IPS-18a (cell line): Measurements from ENCODE around the gene CDC34.

ENCODE experiments used
- H3K27ac ChIP-seq: one replicate; pipeline ENCODE4 v1.5.1; 2013; ENCODE audit warnings: low read length
- H3K27me3 ChIP-seq: one replicate; pipeline ENCODE4 v1.6.1; 2013; ENCODE audit warnings: mild to moderate bottlenecking, low read length; ENCODE audit not compliant: control insufficient read depth, insufficient read depth
- H3K36me3 ChIP-seq: one replicate; pipeline ENCODE4 v1.6.1; 2013; ENCODE audit warnings: low read depth, low read length; ENCODE audit not compliant: control insufficient read depth
- H3K4me1 ChIP-seq: one replicate; pipeline ENCODE4 v1.6.1; 2013; ENCODE audit warnings: low read depth, low read length; ENCODE audit not compliant: control insufficient read depth
- H3K4me3 ChIP-seq: one replicate; pipeline ENCODE4 v1.5.1; 2013; ENCODE audit warnings: low read length
- H3K9ac ChIP-seq: one replicate; pipeline ENCODE4 v1.6.1; 2013; ENCODE audit warnings: mild to moderate bottlenecking, low read length, moderate library complexity
- H3K9me3 ChIP-seq: one replicate; pipeline ENCODE4 v1.6.1; 2013; ENCODE audit warnings: low read depth, low read length; ENCODE audit not compliant: control insufficient read depth

The CDC34 gene

GRCh38 chr19:498977-499623 is 32.5 kb upstream of the CDC34 start:
- no peak overlapping the region for H3K9ac ChIP-seq

GRCh38 chr19:501646-502045 is 29.9 kb upstream of the CDC34 start:
- Histone ChIP-seq H3K36me3 (no peaks in the 10 kb centered on the region), H3K9ac (no peak overlapping the region), H3K4me1 (no peaks in the 10 kb centered on the region), H3K27me3 (peaks cover 35% of the 10 kb centered on the region), H3K4me3 (no peak overlapping the region), H3K9me3 (no peaks in the 10 kb centered on the region), H3K27ac (no peak overlapping the region)

More at GRCh38 chr19:498977-499623, 32.5 kb upstream of the CDC34 start:
- peaks cover 41% of the 10 kb centered on the region for H3K27me3 ChIP-seq
- H3K4me1 ChIP-seq, result no peaks in the 10 kb centered on the region
- H3K36me3 ChIP-seq, result no peaks in the 10 kb centered on the region
- no peak overlapping the region for H3K4me3 ChIP-seq
- no peaks in the 10 kb centered on the region for H3K9me3 ChIP-seq
- H3K27ac ChIP-seq, result no peak overlapping the region

GRCh38 chr19:504616-505015 is 26.9 kb upstream of the CDC34 start:
- peaks cover 10% of the 10 kb centered on the region for H3K27me3 ChIP-seq
- H3K4me1 ChIP-seq, result no peaks in the 10 kb centered on the region
- no peaks in the 10 kb centered on the region for H3K36me3 ChIP-seq
- no peak overlapping the region for H3K27ac ChIP-seq
- H3K9ac ChIP-seq, result no peak overlapping the region
- no peaks in the 10 kb centered on the region for H3K9me3 ChIP-seq
- H3K4me3 ChIP-seq, result no peak overlapping the region

- Histone ChIP-seq H3K4me3 (peak overlapping the region; percentile 77), H3K9me3 (no peaks in the 10 kb centered on the region), H3K27me3 (peaks cover 9% of the 10 kb centered on the region), H3K36me3 (no peaks in the 10 kb centered on the region), H3K9ac (peak overlapping the region; percentile 71), H3K27ac (peak overlapping the region; percentile 85), H3K4me1 (peaks cover 9% of the 10 kb centered on the region)
These were observed 24.9 kb upstream of the CDC34 start for GRCh38 chr19:506404-507285.

- H3K4me1 ChIP-seq, result peaks cover 10% of the 10 kb centered on the region
- H3K4me3 ChIP-seq, result peak within 1 kb of the TSS; percentile 77
- H3K27ac ChIP-seq, result peak within 1 kb of the TSS; percentile 85
- peaks cover 18% of the 10 kb centered on the region for H3K27me3 ChIP-seq
- no peaks in the 10 kb centered on the region for H3K36me3 ChIP-seq
- peak within 1 kb of the TSS; percentile 71 for H3K9ac ChIP-seq
- no peaks in the 10 kb centered on the region for H3K9me3 ChIP-seq
These were observed 24.0 kb upstream of the CDC34 start, which contains the start of gene TPGS1 for GRCh38 chr19:507286-508203. Gene TPGS1 (plus strand): TSS chr19:507497. CDS start chr19:507507, 10 bp downstream.

- Histone ChIP-seq H3K9ac (peak overlapping the region; percentile 71), H3K36me3 (no peaks in the 10 kb centered on the region), H3K4me1 (peaks cover 10% of the 10 kb centered on the region), H3K9me3 (no peaks in the 10 kb centered on the region), H3K27me3 (peaks cover 27% of the 10 kb centered on the region), H3K4me3 (peak overlapping the region; percentile 77), H3K27ac (no peak overlapping the region)
These were observed 23.1 kb upstream of the CDC34 start for GRCh38 chr19:508204-509150.

GRCh38 chr19:510606-511100 is 20.9 kb upstream of the CDC34 start:
- Histone ChIP-seq H3K9ac (peak overlapping the region; percentile 32), H3K4me1 (peaks cover 10% of the 10 kb centered on the region), H3K9me3 (no peaks in the 10 kb centered on the region), H3K36me3 (no peaks in the 10 kb centered on the region), H3K27me3 (peaks cover 38% of the 10 kb centered on the region), H3K4me3 (peak overlapping the region; percentile 43), H3K27ac (no peak overlapping the region)

GRCh38 chr19:511101-511851 is 20.3 kb upstream of the CDC34 start:
- Histone ChIP-seq H3K9ac (peak overlapping the region; percentile 32), H3K4me1 (peaks cover 10% of the 10 kb centered on the region), H3K4me3 (peak overlapping the region; percentile 43)

GRCh38 chr19:512547-513365 is 18.8 kb upstream of the CDC34 start:
- no peak overlapping the region for H3K4me3 ChIP-seq
- peaks cover 10% of the 10 kb centered on the region for H3K4me1 ChIP-seq
- no peaks in the 10 kb centered on the region for H3K9me3 ChIP-seq
- H3K9ac ChIP-seq, result no peak overlapping the region
- H3K27ac ChIP-seq, result no peak overlapping the region
- H3K36me3 ChIP-seq, result no peaks in the 10 kb centered on the region
- H3K27me3 ChIP-seq, result peaks cover 38% of the 10 kb centered on the region

More at GRCh38 chr19:511101-511851, 20.3 kb upstream of the CDC34 start:
- Histone ChIP-seq H3K27me3 (peaks cover 38% of the 10 kb centered on the region), H3K36me3 (no peaks in the 10 kb centered on the region), H3K9me3 (no peaks in the 10 kb centered on the region), H3K27ac (no peak overlapping the region)
